Ascending aorta (tissue), 2 donors: ENCODE results near the gene ZNF488. TPM values are rescaled to one million over a fixed set of nuclear protein-coding genes. Genes with fewer than 3 reads are reported as not detected.

ENCODE experiments used
- DNase-seq, 2 donors: peaks; one replicate each; pipeline ENCODE4 v3.0.0-alpha.2; 2019; ENCODE audit warnings: low spot score in 2 of 2
- H3K27ac ChIP-seq, 2 donors: fragments of 200-600 bp; sonication (generic); one replicate each; pipeline ENCODE4 v1.5.1; 2016 to 2017; ENCODE audit warnings: mild to moderate bottlenecking in 1 of 2
- H3K27me3 ChIP-seq: fragments of 200-600 bp; sonication (generic); one replicate; pipeline ENCODE4 v1.5.1; 2017
- H3K36me3 ChIP-seq, 2 donors: fragments of 200-600 bp; sonication (generic); one replicate each; pipeline ENCODE4 v1.5.1; 2016
- H3K4me1 ChIP-seq, 2 donors: fragments of 200-600 bp; sonication (generic); one replicate each; pipeline ENCODE4 v1.5.1; 2016 to 2017; ENCODE audit warnings: mild to moderate bottlenecking in 1 of 2
- H3K4me3 ChIP-seq, 2 donors: fragments of 200-600 bp; sonication (generic); one replicate each; pipeline ENCODE4 v1.5.1; 2016 to 2017; ENCODE audit warnings: mild to moderate bottlenecking in 1 of 2
- H3K9me3 ChIP-seq, 2 donors: fragments of 200-600 bp; sonication (generic); one replicate each; pipeline ENCODE4 v1.5.1; 2016
- CTCF ChIP-seq, 3 experiments: fragments of 200-600 bp in 2 of 3; fragments of 450-650 bp in 1 of 3; sonication (generic) in 2 of 3; IDR thresholded peaks; one replicate each; pipeline ENCODE4 v1.5.1; 2016 to 2019; ENCODE audit warnings: antibody characterized with exemption in 3 of 3, mild to moderate bottlenecking in 1 of 3, moderate library complexity in 1 of 3
- intact Hi-C: fragments of 100-400 bp; cut with DNase I; formaldehyde crosslinking; loops from one replicate; pipeline ENCODE4 v1.15.1; 2023
- total RNA-seq: library from RNA; depleted of rRNA; stranded (reverse); fragments of >200 nt; gene quantifications from one replicate; pipeline ENCODE4 v1.1.0, GENCODE V29; 2016

ZNF488 gene
- total RNA-seq, 1 donor from 2014 or later, result not detected

GRCh38 chr10:47379445-47379785, 4.7 kb downstream of the ZNF488 start:
- intact Hi-C loops, result no loop called here
- H3K4me1 ChIP-seq, result peaks cover 0 to 12% of the 10 kb centered on the region in 2 donors
- H3K27me3 ChIP-seq, result no peaks in the 10 kb centered on the region
- peak in 1 of 2 donors; percentile 35 for DNase-seq
- H3K9me3 ChIP-seq, result no peaks in the 10 kb centered on the region
- H3K4me3 ChIP-seq, result no peak overlapping the region
- no peak for TF ChIP-seq CTCF (IDR thresholded peaks at IDR 0.05)
- H3K36me3 ChIP-seq, result no peaks in the 10 kb centered on the region
- no peak overlapping the region for H3K27ac ChIP-seq

- TF ChIP-seq CTCF (IDR thresholded peaks at IDR 0.05), result no peak
- Histone ChIP-seq H3K27ac (no peak overlapping the region), H3K4me3 (no peak overlapping the region), H3K4me1 (peaks cover 0 to 10% of the 10 kb centered on the region in 2 donors), H3K27me3 (no peaks in the 10 kb centered on the region), H3K36me3 (no peaks in the 10 kb centered on the region), H3K9me3 (no peaks in the 10 kb centered on the region)
- intact Hi-C loops, result no loop called here
- peak in 1 of 2 donors; percentile 30 for DNase-seq
These were observed 5.3 kb downstream of the ZNF488 start for GRCh38 chr10:47378606-47379444.

GRCh38 chr10:47378183-47378510, 5.9 kb downstream of the ZNF488 start:
- no peak for TF ChIP-seq CTCF (IDR thresholded peaks at IDR 0.05)
- H3K4me1 ChIP-seq, result peaks cover 0 to 10% of the 10 kb centered on the region in 2 donors
- DNase-seq, result peak in 1 of 2 donors; percentile 22
- H3K27me3 ChIP-seq, result no peaks in the 10 kb centered on the region
- intact Hi-C loops, result no loop called here
- no peak overlapping the region for H3K27ac ChIP-seq
- H3K9me3 ChIP-seq, result no peaks in the 10 kb centered on the region
- H3K4me3 ChIP-seq, result no peak overlapping the region
- no peaks in the 10 kb centered on the region for H3K36me3 ChIP-seq

GRCh38 chr10:47376522-47377220, 7.4 kb downstream of the ZNF488 start:
- no peak for TF ChIP-seq CTCF (IDR thresholded peaks at IDR 0.05)
- Histone ChIP-seq H3K9me3 (no peaks in the 10 kb centered on the region), H3K36me3 (no peaks in the 10 kb centered on the region), H3K4me3 (no peak overlapping the region), H3K27me3 (no peaks in the 10 kb centered on the region), H3K4me1 (peaks cover 0 to 10% of the 10 kb centered on the region in 2 donors), H3K27ac (no peak overlapping the region)
- intact Hi-C loops, result no loop called here
- DNase-seq, result peak in 1 of 2 donors; percentile 31

- Histone ChIP-seq H3K9me3 (no peaks in the 10 kb centered on the region), H3K36me3 (no peaks in the 10 kb centered on the region), H3K27ac (no peak overlapping the region), H3K4me1 (peaks cover 0 to 10% of the 10 kb centered on the region in 2 donors), H3K27me3 (no peaks in the 10 kb centered on the region), H3K4me3 (no peak overlapping the region)
- DNase-seq, result peak in 1 of 2 donors; percentile 60
- no peak for TF ChIP-seq CTCF (IDR thresholded peaks at IDR 0.05)
- intact Hi-C loops, result no loop called here
These were observed 9.2 kb downstream of the ZNF488 start for GRCh38 chr10:47374611-47375536.
